ENCODE measurements around the gene SLC9A8. TPM values are rescaled to one million over a fixed set of nuclear protein-coding genes. Genes with fewer than 3 reads are reported as not detected.

SLC9A8 gene
- total and polyA plus RNA-seq, 2 of the 8 experiments (the other 6 are each of a cell fraction or from before 2014, with no cell fraction given), result 3.2 to 6.2 TPM

GRCh38 chr20:49893242-49894072 is 80.8 kb downstream of the SLC9A8 start:
- Histone ChIP-seq H3K79me1 (ENCODE audit: low read depth, low read length) (no peaks in the 10 kb centered on the region), H4K91ac (replicated peaks; ENCODE audit: insufficient read length, low read length) (no peak overlapping the region), H2AK5ac (ENCODE audit: low read depth, low read length) (no peak overlapping the region), H3K27me3 (replicated peaks in 1 of 4; ENCODE audit: control insufficient read depth in 3 of 4, extremely low read depth in 1 of 4, insufficient read depth in 3 of 4, low read length in 3 of 4) (no peaks in the 10 kb centered on the region), H2BK120ac (replicated peaks; ENCODE audit: low read depth, low read length) (no peak overlapping the region), H4K8ac (ENCODE audit: extremely low read depth, insufficient read depth, low read length) (no peak overlapping the region), H3K36me3 (ENCODE audit: control insufficient read depth in 2 of 4, insufficient read depth in 4 of 4, low read length in 3 of 4) (no peaks in the 10 kb centered on the region), H2BK20ac (ENCODE audit: low read length) (no peak overlapping the region), H3K27ac (ENCODE audit: low read depth, low read length) (no peak overlapping the region), H3K9ac (replicated peaks in 1 of 4; ENCODE audit: extremely low read depth in 1 of 4, low read depth in 3 of 4, low read length in 3 of 4) (no peak overlapping the region), H2BK15ac (ENCODE audit: low read length) (no peak overlapping the region), H4K20me1 (replicated peaks in 1 of 2; ENCODE audit: control insufficient read depth in 1 of 2, insufficient read depth in 2 of 2, low read length in 2 of 2) (peaks cover 0 to 2% of the 10 kb centered on the region in 2 experiments), H3K79me2 (ENCODE audit: control insufficient read depth in 1 of 2, insufficient read depth in 2 of 2, low read length in 2 of 2) (no peaks in the 10 kb centered on the region), H3K56ac (replicated peaks; ENCODE audit: insufficient read length, low read depth, low read length) (no peak overlapping the region), H3K4me2 (ENCODE audit: insufficient read depth in 1 of 2, low read depth in 2 of 2, low read length in 2 of 2) (no peak overlapping the region), H3K23me2 (ENCODE audit: low read depth, low read length) (no peaks in the 10 kb centered on the region), H3K18ac (ENCODE audit: extremely low read depth, low read length) (no peak overlapping the region), H3K4ac (replicated peaks; ENCODE audit: insufficient read length, low read depth, low read length) (no peak overlapping the region), H2AFZ (ENCODE audit: low read length) (no peak overlapping the region), H2BK5ac (ENCODE audit: low read depth, low read length) (no peak overlapping the region), H3K14ac (ENCODE audit: insufficient read length) (no peak overlapping the region), H3K9me3 (ENCODE audit: insufficient read depth in 2 of 2, low read depth in 1 of 2, low read length in 1 of 2) (no peaks in the 10 kb centered on the region), H3K4me1 (replicated peaks in 1 of 4; ENCODE audit: control insufficient read depth in 3 of 4, insufficient read depth in 4 of 4, low read length in 3 of 4) (peaks cover 0 to 16% (median 10%) of the 10 kb centered on the region in 4 experiments; a peak in 5 of 7 replicates), H3K23ac (ENCODE audit: insufficient read length) (no peak overlapping the region), H4K5ac (ENCODE audit: insufficient read length, low read depth, low read length) (no peak overlapping the region), H3K4me3 (ENCODE audit: extremely low read depth in 1 of 4, insufficient read depth in 2 of 4, low read depth in 3 of 4, low read length in 4 of 4) (no peak overlapping the region), H2BK12ac (ENCODE audit: low read depth, low read length) (no peak overlapping the region)
- no peak for DNase-seq (ENCODE audit: low read depth in 1 of 2, low spot score in 2 of 2)
- POLR2A ChIA-PET (ENCODE audit: partially characterized antibody), result interaction anchor here (0.9 to 3.5 kb wide), 5 partner anchors 8 to 325 kb away, joined by 3 to 17 read pairs (median 7); partner anchors contain the start of gene SPATA2
- CTCF ChIA-PET (ENCODE audit: partially characterized antibody), result interaction anchor here (0.9 to 12.8 kb wide), 9 partner anchors 13 to 352 kb away, joined by 3 to 199 read pairs (median 50); no protein-coding TSS in a partner anchor
- TF ChIP-seq RBBP5 (IDR thresholded peaks at IDR 0.05; ENCODE audit: borderline replicate concordance, low read depth, low read length), result no peak
- TF ChIP-seq ZNF274 (IDR thresholded peaks at IDR 0.05; ENCODE audit: borderline replicate concordance, extremely low read depth, low read length), result no peak
- no peak for TF ChIP-seq JUN (IDR thresholded peaks at IDR 0.05; ENCODE audit: low read depth, low read length)
- TF ChIP-seq SP4 (IDR thresholded peaks at IDR 0.05; ENCODE audit: low read length), result no peak
- TF ChIP-seq KDM1A (IDR thresholded peaks at IDR 0.05; ENCODE audit: borderline replicate concordance, low read length), result no peak
- no peak for TF ChIP-seq NRF1 (IDR thresholded peaks at IDR 0.05; ENCODE audit: low read depth, low read length)
- no peak for TF ChIP-seq POLR2A (IDR thresholded peaks at IDR 0.05; ENCODE audit: control extremely low read depth in 1 of 2, low read depth in 2 of 2, low read length in 2 of 2)
- TF ChIP-seq CTCF (IDR thresholded peaks at IDR 0.05; ENCODE audit: control extremely low read depth in 1 of 3, insufficient read depth in 1 of 3, low read depth in 1 of 3, low read length in 3 of 3), result no peak
- TF ChIP-seq SIX5 (IDR thresholded peaks at IDR 0.05; ENCODE audit: low read depth, low read length), result no peak
- TF ChIP-seq CEBPB (IDR thresholded peaks at IDR 0.05; ENCODE audit: low read depth, low read length), result no peak
- TF ChIP-seq POLR2AphosphoS5 (IDR thresholded peaks at IDR 0.05; ENCODE audit: low read depth, low read length), result no peak
- 86% methylated on average over 10 of the region's 12 CpGs; no CpG with 5 or more reads in 1 of the 2 experiments for WGBS, 2 experiments (ENCODE audit: extremely low coverage in 1 of 2, insufficient coverage in 1 of 2, insufficient read length in 1 of 2, insufficient replicate concordance in 2 of 2, low coverage in 1 of 2, low lambda C conversion rate in 2 of 2, missing lambda C conversion rate in 1 of 2)
- FAIRE-seq, result no peak

All from H1 (cell line).